Smooth muscle cell (in vitro differentiated cells): ENCODE data around the gene CNIH1. TPM values are rescaled to one million over a fixed set of nuclear protein-coding genes. Genes with fewer than 3 reads are reported as not detected.
"Not testable (repeated sequence)": the region's sequence is repeated elsewhere in the genome, so short reads cannot be mapped to it uniquely, and the experiment has no call there.

Source experiments
- DNase-seq: peaks from one replicate; lab custom pipeline; 2025; ENCODE audit not compliant: unreplicated experiment; lab: John Stamatoyannopoulos, UW
- H2AFZ ChIP-seq: fragments of 200-600 bp; sonication (generic); 2 replicates; pipeline ENCODE4 v1.6.0; 2016; ENCODE audit warnings: antibody characterized with exemption, low read depth, mild to moderate bottlenecking
- H3F3A ChIP-seq: fragments of 200-600 bp; sonication (generic); 2 replicates; pipeline ENCODE4 v1.6.0; 2017; ENCODE audit warnings: antibody characterized with exemption, low read depth
- H3K27ac ChIP-seq: fragments of 200-600 bp; sonication (generic); 2 replicates; pipeline ENCODE4 v1.5.1; 2016; ENCODE audit warnings: low read depth, mild to moderate bottlenecking
- H3K27me3 ChIP-seq: fragments of 200-600 bp; sonication (generic); 2 replicates; pipeline ENCODE4 v1.6.1; 2016; ENCODE audit warnings: low read depth, mild to moderate bottlenecking
- H3K36me3 ChIP-seq: fragments of 200-600 bp; sonication (generic); 2 replicates; pipeline ENCODE4 v1.5.1; 2016; ENCODE audit warnings: low read depth
- H3K4me1 ChIP-seq: fragments of 200-600 bp; sonication (generic); 2 replicates; pipeline ENCODE4 v1.5.1; 2016; ENCODE audit warnings: low read depth
- H3K4me2 ChIP-seq: fragments of 200-600 bp; sonication (generic); 2 replicates; pipeline ENCODE4 v1.6.0; 2016; ENCODE audit warnings: mild to moderate bottlenecking
- H3K4me3 ChIP-seq: fragments of 200-600 bp; sonication (generic); 2 replicates; pipeline ENCODE4 v1.5.1; 2016; ENCODE audit warnings: mild to moderate bottlenecking
- H3K79me2 ChIP-seq: fragments of 200-600 bp; sonication (generic); 2 replicates; pipeline ENCODE4 v1.6.0; 2016; ENCODE audit warnings: low read depth, mild to moderate bottlenecking
- H3K9ac ChIP-seq: fragments of 200-600 bp; sonication (generic); 2 replicates; pipeline ENCODE4 v1.6.0; 2016; ENCODE audit warnings: low read depth
- H3K9me3 ChIP-seq: fragments of 200-600 bp; sonication (generic); replicated peaks from 2 replicates; pipeline ENCODE4 v1.5.1; 2016; ENCODE audit warnings: low read depth
- H4K20me1 ChIP-seq: fragments of 200-600 bp; sonication (generic); 2 replicates; pipeline ENCODE4 v1.6.0; 2016; ENCODE audit warnings: low read depth
- CTCF ChIP-seq: fragments of 200-600 bp; sonication (generic); IDR thresholded peaks from 2 replicates; pipeline ENCODE4 v1.5.1; 2017; ENCODE audit warnings: borderline replicate concordance, mild to moderate bottlenecking, antibody characterized with exemption; ENCODE audit not compliant: insufficient read depth, poor library complexity, severe bottlenecking
- WGBS: methylation state at CpG from one replicate; pipeline ENCODE4 v1.1.7; 2016; ENCODE audit warnings: low lambda C conversion rate; 5-methylcytosine and 5-hydroxymethylcytosine counted together
- polyA plus RNA-seq: library from polyadenylated mRNA; unstranded; fragments of >200 nt; fragmentation: Nextera tagmentation; extraction: Ambion mirVana; gene quantifications from 2 replicates; pipeline ENCODE4 v1.2.1, GENCODE V29; 2016
- total RNA-seq: library from RNA; depleted of rRNA; stranded (reverse); fragments of >200 nt; gene quantifications from 2 replicates; pipeline ENCODE4 v1.2.3, GENCODE V29; 2014

CNIH1 gene
- total and polyA plus RNA-seq, 2 experiments from 2014 or later = 133 to 172 TPM

- Histone ChIP-seq H3F3A (no peaks in the 10 kb centered on the region), H3K79me2 (no peaks in the 10 kb centered on the region), H3K4me2 (no peak overlapping the region), H3K9ac (no peak overlapping the region), H3K9me3 (no peaks in the 10 kb centered on the region), H4K20me1 (no peaks in the 10 kb centered on the region), H3K4me1 (no peaks in the 10 kb centered on the region), H3K4me3 (no peak overlapping the region), H3K36me3 (no peaks in the 10 kb centered on the region), H3K27ac (no peak overlapping the region), H3K27me3 (no peaks in the 10 kb centered on the region), H2AFZ (no peak overlapping the region)
- no peak for DNase-seq
- WGBS = 95% methylated on average over 5 of the region's 5 CpGs
- TF ChIP-seq CTCF = no peak
Observed at GRCh38 chr14:54387328-54387727, 53.8 kb downstream of the CNIH1 start.

GRCh38 chr14:54385556-54385955 lies 55.6 kb downstream of the CNIH1 start:
- Histone ChIP-seq H3K27ac (no peak overlapping the region), H3K4me2 (no peak overlapping the region), H3K79me2 (no peaks in the 10 kb centered on the region), H3K36me3 (no peaks in the 10 kb centered on the region), H3K27me3 (no peaks in the 10 kb centered on the region), H3K9me3 (no peaks in the 10 kb centered on the region), H2AFZ (no peak overlapping the region), H3K9ac (no peak overlapping the region), H3K4me1 (no peaks in the 10 kb centered on the region), H3F3A (no peaks in the 10 kb centered on the region), H4K20me1 (no peaks in the 10 kb centered on the region), H3K4me3 (no peak overlapping the region)
- no peak for DNase-seq
- WGBS = 91% methylated on average over 4 of the region's 4 CpGs
- TF ChIP-seq CTCF = no peak

GRCh38 chr14:54383835-54384234 lies 57.3 kb downstream of the CNIH1 start:
- no peaks in the 10 kb centered on the region for H3K9me3 ChIP-seq
- H3K27me3 ChIP-seq = no peaks in the 10 kb centered on the region
- H3K79me2 ChIP-seq = no peaks in the 10 kb centered on the region
- no peak overlapping the region for H2AFZ ChIP-seq
- H3K4me2 ChIP-seq = no peak overlapping the region
- 58% methylated on average over 4 of the region's 4 CpGs for WGBS
- H3K36me3 ChIP-seq = no peaks in the 10 kb centered on the region
- no peak overlapping the region for H3K4me3 ChIP-seq
- TF ChIP-seq CTCF = no peak
- H3K27ac ChIP-seq = no peak overlapping the region
- no peaks in the 10 kb centered on the region for H3K4me1 ChIP-seq
- DNase-seq = no peak
- peaks cover 5% of the 10 kb centered on the region for H3F3A ChIP-seq
- no peaks in the 10 kb centered on the region for H4K20me1 ChIP-seq
- H3K9ac ChIP-seq = no peak overlapping the region

GRCh38 chr14:54381821-54382220 lies 59.4 kb downstream of the CNIH1 start:
- Histone ChIP-seq H2AFZ (no peak overlapping the region), H3K79me2 (no peaks in the 10 kb centered on the region), H3K36me3 (no peaks in the 10 kb centered on the region), H3K4me2 (no peak overlapping the region), H4K20me1 (no peaks in the 10 kb centered on the region), H3F3A (peaks cover 7% of the 10 kb centered on the region), H3K9me3 (no peaks in the 10 kb centered on the region), H3K9ac (no peak overlapping the region), H3K27ac (no peak overlapping the region), H3K27me3 (no peaks in the 10 kb centered on the region), H3K4me1 (no peaks in the 10 kb centered on the region), H3K4me3 (no peak overlapping the region)
- no peak for DNase-seq
- no peak for TF ChIP-seq CTCF

GRCh38 chr14:54380558-54380957 lies 60.6 kb downstream of the CNIH1 start:
- H3K9ac ChIP-seq, H3K36me3 ChIP-seq, DNase-seq, H2AFZ ChIP-seq, H3K9me3 ChIP-seq, H3F3A ChIP-seq, H4K20me1 ChIP-seq, H3K4me1 ChIP-seq, H3K27me3 ChIP-seq, H3K4me2 ChIP-seq, H3K4me3 ChIP-seq, H3K79me2 ChIP-seq, H3K27ac ChIP-seq: not testable (repeated sequence)
- WGBS = 95% methylated on average over 3 of the region's 3 CpGs

GRCh38 chr14:54378893-54379292 lies 62.3 kb downstream of the CNIH1 start:
- not testable (repeated sequence) for H4K20me1 ChIP-seq, H3K79me2 ChIP-seq, H2AFZ ChIP-seq, H3K27ac ChIP-seq, H3K9ac ChIP-seq, H3K4me3 ChIP-seq, H3K27me3 ChIP-seq, DNase-seq, H3F3A ChIP-seq, H3K4me1 ChIP-seq, H3K36me3 ChIP-seq, H3K9me3 ChIP-seq
- WGBS = 59% methylated on average over 5 of the region's 5 CpGs
- H3K4me2 ChIP-seq = peak overlapping the region; percentile 16
